Bone marrow (tissue), 2 donors: Measurements from ENCODE around the gene ETFA.
"Not testable (repeated sequence)": the region's sequence is repeated elsewhere in the genome, so short reads cannot be mapped to it uniquely, and the experiment has no call there.

Experiments
- DNase-seq, 2 donors: peaks; one replicate each; lab custom pipeline; 2025; lab: John Stamatoyannopoulos, UW

Gene ETFA

DNA sequence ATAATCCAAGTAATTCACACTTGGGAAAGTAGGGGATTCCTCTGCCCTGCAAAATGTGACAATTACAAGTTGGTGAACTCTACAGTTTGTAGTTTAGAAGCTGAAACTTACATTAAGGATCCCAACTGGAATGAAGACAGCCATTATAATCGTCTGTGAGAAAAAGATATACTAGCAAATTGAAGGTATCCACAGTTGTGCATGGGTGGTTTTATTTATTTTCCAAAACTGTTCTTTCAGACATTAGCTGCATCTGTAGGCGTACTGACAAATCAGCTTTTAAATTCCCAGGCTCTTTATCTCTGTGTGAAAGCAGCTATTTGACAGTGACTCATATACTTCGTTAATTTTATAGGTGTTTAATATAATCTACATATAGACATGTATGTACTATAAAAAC is 12.8 kb upstream of the ETFA start:
- no peak for DNase-seq

DNA sequence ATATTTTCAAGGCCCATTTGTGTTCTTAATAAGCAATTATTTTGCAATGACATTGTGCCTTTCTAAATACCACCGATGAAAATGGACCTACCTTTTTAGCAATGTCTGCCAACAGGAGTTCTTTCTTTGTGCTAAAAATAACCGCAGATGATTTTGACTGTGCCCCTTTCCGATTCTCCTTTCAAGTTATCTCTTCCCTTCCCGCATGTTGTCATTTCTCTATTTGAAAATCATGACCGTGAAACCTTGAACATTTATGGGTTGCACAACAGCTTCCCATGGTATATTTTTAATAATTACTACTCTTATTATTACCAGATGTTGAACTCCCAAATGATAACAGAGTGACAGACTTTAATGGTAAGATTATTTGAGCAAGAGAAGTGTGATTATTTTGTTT is 10.3 kb upstream of the ETFA start:
- DNase-seq = no peak

- DNase-seq = no peak
These were observed 9.9 kb upstream of the ETFA start for GRCh38 chr15:76321171-76321570.

GRCh38 chr15:76320012-76320411 is 8.7 kb upstream of the ETFA start:
- DNase-seq = no peak

DNA sequence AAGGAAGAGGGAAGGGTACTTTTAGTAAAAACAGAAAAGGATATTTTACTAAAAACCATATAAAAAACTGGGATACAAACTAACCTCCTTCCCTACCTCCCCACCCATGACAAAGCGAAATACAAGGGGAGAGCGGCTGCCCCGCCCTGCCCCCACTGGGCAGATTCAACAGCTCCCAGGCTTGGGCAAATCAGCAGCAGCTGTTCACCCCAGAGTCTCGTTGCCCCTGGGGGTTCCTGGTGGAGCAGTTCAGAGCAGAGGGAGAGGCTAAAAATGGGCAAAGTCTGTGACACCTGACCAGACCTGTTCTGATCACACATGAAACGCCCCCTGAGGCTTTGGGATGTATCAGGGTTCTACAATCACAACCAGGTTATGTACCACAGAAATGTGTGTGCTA is 2.5 kb upstream of the ETFA start:
- no peak for DNase-seq

DNA sequence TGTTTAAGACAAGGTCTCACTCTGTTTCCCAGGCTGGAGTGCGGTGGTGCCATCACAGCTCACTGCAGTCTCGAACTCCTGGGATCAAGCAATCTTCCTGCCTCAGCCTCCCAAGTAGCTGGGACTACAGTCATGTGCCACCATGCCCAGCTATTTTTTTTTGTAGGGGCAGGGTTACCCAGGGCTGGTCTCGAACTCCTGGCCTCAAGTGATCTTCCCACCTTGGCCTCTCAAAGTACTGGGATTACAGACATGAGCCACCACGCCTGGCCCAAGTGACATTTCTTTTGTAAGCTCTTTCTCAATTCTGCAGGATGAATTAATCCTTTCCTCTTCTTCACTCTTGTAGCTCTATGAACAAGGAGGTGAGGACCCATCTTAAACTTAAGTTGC is 1.9 kb upstream of the ETFA start:
- DNase-seq = not testable (repeated sequence)

GRCh38 chr15:76312540-76313174 is 1.4 kb upstream of the ETFA start:
- no peak for DNase-seq

- DNase-seq = peak in 1 of 2 donors; percentile 59
These were observed 682 bp downstream of the ETFA start for GRCh38 chr15:76310475-76311099.

DNA sequence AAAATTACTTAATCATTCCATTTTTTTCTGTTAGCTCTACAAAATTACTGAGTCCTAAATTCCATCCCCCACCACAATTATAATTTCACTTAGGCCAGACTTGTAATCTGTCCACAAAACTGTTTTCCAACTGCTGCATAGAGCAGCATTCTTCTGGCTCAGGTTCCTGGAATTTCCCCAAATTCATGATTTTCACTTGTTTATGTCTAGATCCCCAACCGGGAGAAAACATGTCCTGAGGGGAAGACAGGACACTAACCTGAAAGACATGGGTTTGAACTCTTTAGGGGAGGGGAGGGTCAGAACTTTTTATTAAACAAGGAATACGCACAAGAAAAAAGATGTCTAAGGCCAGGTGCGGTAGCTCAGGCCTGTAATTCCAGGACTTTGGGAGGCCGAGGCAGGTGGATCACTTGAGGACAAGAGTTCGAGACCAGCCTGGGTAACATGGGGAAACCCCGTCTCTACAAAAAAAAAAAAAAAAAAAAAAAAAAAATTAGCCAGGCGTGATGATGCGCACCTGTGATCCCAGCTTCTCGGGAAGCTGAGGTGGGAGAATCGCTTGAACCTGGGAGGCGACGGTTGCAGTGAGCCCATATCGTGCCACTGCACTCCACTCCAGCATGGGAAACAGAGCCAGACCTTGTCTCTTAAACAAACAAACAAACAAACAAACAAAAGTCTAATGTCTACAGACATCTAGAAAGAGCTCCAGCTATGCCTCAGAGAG is 1.5 kb downstream of the ETFA start:
- no peak for DNase-seq

- DNase-seq = no peak
These were observed 7.4 kb downstream of the ETFA start for GRCh38 chr15:76303909-76304308.

- no peak for DNase-seq
These were observed 11.5 kb downstream of the ETFA start for GRCh38 chr15:76299786-76300185.

DNA sequence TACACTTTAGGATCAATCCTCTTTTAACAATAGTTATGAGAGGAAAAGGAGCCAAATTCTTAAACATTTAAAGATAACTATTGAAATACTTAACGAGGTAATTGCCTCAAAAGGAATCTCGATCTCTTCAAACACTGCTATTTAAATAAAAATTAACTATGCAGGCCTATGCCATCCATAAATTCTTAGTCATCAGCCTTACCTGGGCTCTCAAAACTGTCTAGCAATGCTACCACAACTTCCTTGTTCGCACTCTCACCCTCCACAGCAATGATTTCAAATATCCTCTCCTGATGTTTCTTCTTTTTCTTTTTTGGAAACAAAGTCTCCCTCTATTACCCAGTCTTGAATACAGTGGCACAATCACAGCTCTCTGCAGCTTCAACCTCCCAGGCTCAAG is 12.3 kb downstream of the ETFA start:
- DNase-seq = no peak

DNA sequence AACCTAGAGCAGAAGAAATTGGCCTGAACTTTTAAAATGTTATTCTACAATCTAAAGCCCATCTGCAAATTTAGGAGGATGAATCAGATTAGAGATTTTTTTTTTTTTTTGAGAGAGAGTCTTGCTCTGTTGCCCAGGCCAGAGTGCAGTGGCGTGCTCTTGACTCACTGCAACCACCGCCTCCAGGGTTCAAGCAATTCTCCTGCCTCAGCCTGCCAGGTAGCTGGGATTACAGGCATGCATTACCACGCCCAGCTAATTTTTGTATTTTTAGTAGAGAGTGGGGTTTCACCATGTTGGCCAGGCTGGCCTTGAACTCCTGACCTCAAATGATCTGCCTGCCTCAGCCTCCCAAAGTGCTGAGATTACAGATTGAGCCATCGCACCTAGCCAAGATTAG is 13.3 kb downstream of the ETFA start:
- DNase-seq = not testable (repeated sequence)

DNA sequence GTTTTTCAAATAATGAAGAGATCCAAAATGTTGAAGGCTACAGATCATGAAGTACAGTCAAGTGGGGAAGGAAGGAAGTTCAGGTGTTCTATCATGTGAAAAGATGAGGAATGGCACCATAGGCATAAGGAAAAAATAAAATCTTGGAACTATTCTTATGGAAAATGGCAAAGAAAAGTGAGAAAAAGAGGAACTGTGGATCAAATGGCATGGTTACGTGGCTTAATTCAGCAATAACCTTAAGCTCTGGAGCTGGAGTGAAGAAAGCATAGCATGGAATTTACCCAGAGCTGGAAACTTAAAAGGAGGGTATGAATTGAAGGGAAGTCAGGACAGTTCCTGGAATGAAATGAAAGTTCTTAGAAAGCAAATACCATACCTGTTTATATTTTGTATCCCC is 14.4 kb downstream of the ETFA start:
- DNase-seq = no peak

- DNase-seq = not testable (repeated sequence)
These were observed 16.8 kb downstream of the ETFA start for GRCh38 chr15:76294463-76294862.

GRCh38 chr15:76293361-76293760 is 17.9 kb downstream of the ETFA start:
- DNase-seq = no peak

GRCh38 chr15:76289582-76289981 is 21.7 kb downstream of the ETFA start:
- DNase-seq = no peak

GRCh38 chr15:76286271-76286879 is 24.9 kb downstream of the ETFA start:
- DNase-seq = peak in 1 of 2 donors; percentile 59

DNA sequence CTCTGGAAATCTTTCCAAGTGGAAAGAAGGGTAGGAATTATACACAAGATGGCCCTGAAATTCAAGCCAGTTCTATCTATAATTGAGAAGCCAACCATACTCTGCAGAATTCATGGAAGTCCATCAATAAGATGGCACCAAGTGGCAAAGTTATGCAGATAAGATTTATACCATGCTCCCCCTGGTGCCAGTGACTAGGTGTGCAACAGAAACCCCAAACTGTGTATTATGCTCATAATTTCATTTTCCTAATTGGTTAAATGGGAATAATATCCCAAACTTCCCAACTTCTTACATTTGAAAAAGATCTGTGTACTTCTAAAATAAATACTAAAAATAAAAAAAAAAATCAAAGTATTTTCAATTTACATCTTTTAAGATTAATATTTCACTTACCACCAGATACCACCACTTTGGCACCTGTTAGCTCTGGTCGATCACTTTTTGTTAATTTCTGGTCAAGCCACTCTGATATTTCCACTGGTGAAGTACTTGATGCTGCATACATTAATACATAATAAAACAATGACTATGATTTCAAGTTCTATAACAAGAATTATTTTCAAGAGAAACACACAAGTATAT is 25.9 kb downstream of the ETFA start:
- DNase-seq = no peak

GRCh38 chr15:76282465-76282864 is 28.8 kb downstream of the ETFA start:
- no peak for DNase-seq

GRCh38 chr15:76278651-76279050 is 32.6 kb downstream of the ETFA start:
- no peak for DNase-seq

DNA sequence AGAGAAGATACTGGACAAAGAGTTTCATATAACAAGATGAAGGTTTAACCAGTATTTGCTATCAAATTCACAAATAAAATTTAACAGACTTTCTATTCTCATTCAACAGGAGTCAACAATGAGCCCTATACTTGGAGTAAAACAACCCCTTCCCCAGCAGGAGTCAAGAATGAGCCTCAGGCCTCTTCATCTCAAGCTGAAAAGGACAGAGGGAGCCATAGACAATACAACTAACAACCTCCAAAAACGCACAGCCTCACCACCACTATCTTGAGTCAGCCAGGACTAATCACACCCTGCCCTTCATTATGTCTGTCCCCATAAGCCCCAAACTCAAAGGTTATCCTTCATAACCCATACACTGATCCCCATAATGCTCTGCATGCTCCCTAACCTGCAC is 36.4 kb downstream of the ETFA start:
- no peak for DNase-seq

- DNase-seq = no peak
These were observed 37.0 kb downstream of the ETFA start for GRCh38 chr15:76274226-76274625.
